ENCODE measurements around the gene MINDY4B.
"Not testable (repeated sequence)": the region's sequence is repeated elsewhere in the genome, so short reads cannot be mapped to it uniquely, and the experiment has no call there.

MINDY4B gene

GRCh38 chr3:150898046-150898754 lies 7.0 kb downstream of the MINDY4B start:
- FAIRE-seq = no peak

- FAIRE-seq = no peak
These were observed 7.6 kb downstream of the MINDY4B start for GRCh38 chr3:150897592-150897991.

- no peak for FAIRE-seq
These were observed 14.4 kb downstream of the MINDY4B start for GRCh38 chr3:150890831-150891230.

GRCh38 chr3:150890295-150890694 lies 14.9 kb downstream of the MINDY4B start:
- no peak for FAIRE-seq

GRCh38 chr3:150889106-150889505 lies 16.1 kb downstream of the MINDY4B start:
- no peak for FAIRE-seq

GRCh38 chr3:150887031-150887430 lies 18.2 kb downstream of the MINDY4B start:
- FAIRE-seq = no peak

GRCh38 chr3:150885535-150885934 lies 19.7 kb downstream of the MINDY4B start:
- no peak for FAIRE-seq

- FAIRE-seq = no peak
These were observed 26.2 kb downstream of the MINDY4B start for GRCh38 chr3:150878996-150879575.

GRCh38 chr3:150878290-150878689 lies 26.9 kb downstream of the MINDY4B start:
- no peak for FAIRE-seq

GRCh38 chr3:150877303-150877702 lies 27.9 kb downstream of the MINDY4B start:
- no peak for FAIRE-seq

- FAIRE-seq = no peak
These were observed 28.5 kb downstream of the MINDY4B start for GRCh38 chr3:150876611-150877265.

- no peak for FAIRE-seq
These were observed 29.7 kb downstream of the MINDY4B start for GRCh38 chr3:150875548-150875947.

- no peak for FAIRE-seq
These were observed 30.5 kb downstream of the MINDY4B start for GRCh38 chr3:150874666-150875219.

- no peak for FAIRE-seq
These were observed 34.0 kb downstream of the MINDY4B start for GRCh38 chr3:150871192-150871591.

- FAIRE-seq = no peak
These were observed 34.8 kb downstream of the MINDY4B start for GRCh38 chr3:150870406-150870805.

- no peak for FAIRE-seq
These were observed 37.0 kb downstream of the MINDY4B start for GRCh38 chr3:150868282-150868681.

- no peak for FAIRE-seq
These were observed 37.8 kb downstream of the MINDY4B start for GRCh38 chr3:150867434-150867833.

- not testable (repeated sequence) for FAIRE-seq
These were observed 41.3 kb downstream of the MINDY4B start for GRCh38 chr3:150863921-150864320.

GRCh38 chr3:150861851-150862250 lies 43.4 kb downstream of the MINDY4B start:
- FAIRE-seq = no peak

- FAIRE-seq = not testable (repeated sequence)
These were observed 47.3 kb downstream of the MINDY4B start for GRCh38 chr3:150857936-150858335.

- FAIRE-seq = no peak
These were observed 55.0 kb downstream of the MINDY4B start for GRCh38 chr3:150850191-150850590.

- no peak for FAIRE-seq
These were observed 56.4 kb downstream of the MINDY4B start for GRCh38 chr3:150848864-150849263.

GRCh38 chr3:150847433-150847832 lies 57.8 kb downstream of the MINDY4B start:
- FAIRE-seq = no peak

GRCh38 chr3:150844484-150844883 lies 60.8 kb downstream of the MINDY4B start:
- peak; percentile 80 for FAIRE-seq

Measured in endometrium (tissue), 2 donors.